HG03025 (cell line): ENCODE data around the gene CST1.
"Not testable (repeated sequence)": the region's sequence is repeated elsewhere in the genome, so short reads cannot be mapped to it uniquely, and the experiment has no call there.

ENCODE experiments used
- ATAC-seq: cut with Tn5 transposase; IDR thresholded peaks from one replicate; pipeline ENCODE4 v1.9.1; 2021; ENCODE audit warnings: mild to moderate bottlenecking, moderate library complexity; ENCODE audit not compliant: unreplicated experiment, low FRiP score

CST1 gene

DNA sequence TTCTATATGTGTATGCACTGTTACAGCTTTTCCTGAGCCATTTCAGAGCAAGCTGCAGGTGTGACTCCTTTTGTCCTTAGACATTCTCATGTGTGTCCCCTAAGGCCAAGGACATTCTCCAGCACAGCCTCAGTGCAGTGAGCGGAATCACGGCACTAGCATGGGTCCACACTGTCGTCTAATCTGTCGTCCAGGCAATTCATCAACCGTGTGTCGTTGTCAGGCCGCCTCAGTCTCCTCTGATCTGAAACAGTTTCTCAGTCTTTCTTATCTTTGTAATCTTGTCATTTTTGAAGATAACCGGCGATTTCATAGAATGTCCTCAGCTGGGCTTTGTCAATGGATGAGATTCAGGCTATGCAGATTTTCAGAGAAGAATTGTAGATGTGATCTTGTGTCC is 31.4 kb downstream of the CST1 start:
- ATAC-seq, result not testable (repeated sequence)

- ATAC-seq, result not testable (repeated sequence)
These were observed 39.0 kb downstream of the CST1 start for GRCh38 chr20:23711778-23712177.

DNA sequence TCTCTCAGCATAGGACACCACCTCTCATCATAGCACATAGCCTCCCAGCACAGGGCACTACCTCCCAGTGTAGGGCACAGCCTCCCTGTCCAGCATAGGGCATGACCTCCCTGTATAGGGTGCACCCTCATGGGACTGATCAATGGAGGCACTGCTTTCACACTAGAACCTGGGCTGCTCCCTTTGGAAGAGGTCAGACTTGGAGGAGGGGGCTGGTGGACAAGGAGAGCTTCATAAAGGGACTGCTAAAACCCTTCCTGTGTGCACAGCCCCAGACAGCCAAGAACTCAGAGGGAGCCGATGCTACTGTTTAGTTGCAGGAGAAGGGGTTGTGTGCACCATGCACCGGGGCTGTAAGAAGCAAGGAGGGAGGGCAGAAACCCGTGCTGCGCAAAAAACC is 40.0 kb downstream of the CST1 start:
- no peak for ATAC-seq

- no peak for ATAC-seq
These were observed 44.8 kb downstream of the CST1 start for GRCh38 chr20:23705895-23706294.

GRCh38 chr20:23702021-23702420 is 48.7 kb downstream of the CST1 start:
- ATAC-seq, result no peak

- no peak for ATAC-seq
These were observed 49.8 kb downstream of the CST1 start for GRCh38 chr20:23700931-23701330.

DNA sequence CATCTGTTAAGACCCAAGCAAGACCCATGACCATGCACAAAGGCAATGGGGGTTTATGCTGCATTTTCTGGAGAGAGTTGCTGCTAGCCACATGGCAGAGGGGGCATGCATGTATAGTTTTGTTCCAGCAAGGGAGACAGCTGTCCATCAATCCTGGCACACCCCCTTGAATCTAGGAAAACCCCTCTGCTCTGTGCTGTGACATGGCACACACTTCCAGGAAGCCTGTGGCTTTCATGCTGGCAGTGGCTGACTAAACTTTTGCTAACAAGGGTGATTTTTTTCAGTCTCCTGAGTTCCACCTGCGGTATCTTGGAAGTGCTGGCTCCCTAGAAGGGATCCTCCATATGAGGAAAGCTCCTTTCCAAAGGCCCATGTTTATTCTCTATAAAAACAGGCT is 52.8 kb downstream of the CST1 start:
- ATAC-seq, result no peak
